ENCODE data around the gene CLCA1.

Gene CLCA1

DNA sequence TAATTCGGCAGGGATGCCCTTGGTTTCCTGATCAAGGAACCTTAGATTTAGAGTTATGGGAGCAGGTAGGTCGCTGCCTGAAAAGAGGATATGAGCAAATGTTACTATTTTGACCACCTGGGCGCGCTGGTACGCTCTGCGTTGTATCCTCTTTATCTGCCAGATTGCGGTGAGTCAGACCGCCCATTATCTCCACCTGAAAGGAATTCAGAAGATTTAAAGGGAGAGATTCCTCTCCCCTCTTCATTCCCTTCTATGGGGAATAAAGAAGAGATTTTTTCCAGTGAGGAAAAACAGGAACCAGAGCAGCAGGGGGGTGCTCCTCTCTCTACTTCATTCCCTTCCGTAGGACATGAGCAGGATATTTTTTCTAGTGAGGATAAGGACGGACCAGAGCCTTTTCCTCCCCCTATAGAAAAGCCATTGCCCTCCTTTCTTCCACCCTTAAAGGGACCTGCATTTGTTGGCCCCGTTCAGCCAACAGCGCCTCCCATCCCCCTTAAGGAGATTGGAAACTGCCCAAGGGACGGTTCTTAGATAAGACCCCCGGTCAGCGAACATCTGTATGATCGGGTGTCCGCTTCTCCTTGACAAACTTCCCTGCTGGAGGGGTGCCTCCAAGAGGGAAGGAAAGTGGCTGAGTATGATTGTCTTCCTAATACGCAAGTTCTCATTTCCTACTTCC, 34.1 kb downstream of the CLCA1 start:
- DNase-seq (ENCODE audit: low spot score in 2 of 2) = peak in 1 of 2 experiments; percentile 45

DNA sequence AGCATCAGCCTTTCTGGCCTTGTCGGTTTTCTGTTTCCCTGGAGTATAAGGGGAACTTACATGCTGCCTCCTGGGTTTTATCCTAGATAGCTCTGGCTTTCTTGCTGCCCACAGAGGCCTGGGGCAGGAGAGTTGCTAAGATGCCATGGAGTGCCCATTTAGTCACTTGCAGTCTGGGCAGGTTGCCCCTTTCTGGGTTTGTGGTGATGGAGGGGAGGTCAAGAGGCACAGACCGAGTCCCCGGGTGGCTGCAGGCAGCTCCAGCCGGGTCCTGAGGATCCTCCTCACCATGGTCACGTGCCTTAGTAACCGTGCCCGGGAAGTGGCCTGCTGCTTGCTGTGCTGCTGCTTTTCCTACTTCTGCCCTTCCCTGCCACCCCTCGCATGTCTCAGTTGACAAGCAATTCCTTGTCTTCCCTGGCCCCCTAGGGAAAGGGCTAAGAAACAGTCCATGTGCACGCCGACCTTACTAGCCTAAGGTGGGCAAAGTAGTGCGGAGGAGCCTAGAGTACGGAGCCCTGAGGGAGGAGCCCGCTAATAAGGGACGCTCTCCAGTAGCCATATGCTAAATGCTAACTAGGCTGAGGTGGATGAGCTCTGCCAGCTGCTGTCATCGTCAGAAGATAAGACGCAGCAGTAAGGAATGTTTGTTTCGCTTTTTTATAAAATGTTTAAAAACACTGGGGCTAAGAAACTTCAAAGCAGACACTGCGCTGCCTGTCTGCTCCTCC, 34.8 kb downstream of the CLCA1 start:
- H3K36me3 ChIP-seq (replicated peaks) = no peaks in the 10 kb centered on the region
- no peaks in the 10 kb centered on the region for H3K4me1 ChIP-seq
- no peaks in the 10 kb centered on the region for H3K27me3 ChIP-seq (ENCODE audit: low read depth)
- in situ Hi-C loops (cut with MboI; ENCODE audit: low sequenced_read_pairs) = no loop called here
- H3K9me3 ChIP-seq = no peaks in the 10 kb centered on the region
- no peak for DNase-seq (ENCODE audit: low spot score in 2 of 2)
- H3K4me3 ChIP-seq = no peak overlapping the region

More for the DNA sequence above, 34.1 kb downstream of the CLCA1 start:
- Histone ChIP-seq H3K36me3 (replicated peaks) (no peaks in the 10 kb centered on the region), H3K4me3 (no peak overlapping the region), H3K27me3 (ENCODE audit: low read depth) (no peaks in the 10 kb centered on the region), H3K4me1 (no peaks in the 10 kb centered on the region), H3K9me3 (no peaks in the 10 kb centered on the region)
- in situ Hi-C loops (cut with MboI; ENCODE audit: low sequenced_read_pairs) = no loop called here

DNA sequence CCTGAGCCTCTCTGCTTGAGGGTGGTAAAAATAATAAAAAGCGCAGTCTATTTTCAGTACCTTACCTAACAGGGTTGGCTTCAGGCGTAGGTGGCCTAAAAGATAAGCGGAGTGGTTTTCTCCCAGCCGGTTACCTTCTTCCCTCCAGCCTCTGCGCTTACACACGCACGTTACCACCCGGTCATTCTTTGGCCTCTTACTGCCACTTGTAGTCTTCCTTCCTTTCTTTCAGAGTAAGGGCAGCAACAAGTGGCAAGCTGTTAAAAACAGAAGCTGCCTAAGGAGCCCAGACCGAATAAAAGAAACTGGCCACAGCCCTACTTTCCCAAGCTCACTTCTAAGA, 35.4 kb downstream of the CLCA1 start:
- Histone ChIP-seq H3K27me3 (ENCODE audit: low read depth) (no peaks in the 10 kb centered on the region), H3K36me3 (replicated peaks) (no peaks in the 10 kb centered on the region), H3K9me3 (no peaks in the 10 kb centered on the region), H3K4me3 (no peak overlapping the region), H3K4me1 (no peaks in the 10 kb centered on the region)
- no peak for DNase-seq (ENCODE audit: low spot score in 2 of 2)
- in situ Hi-C loops (cut with MboI; ENCODE audit: low sequenced_read_pairs) = no loop called here

DNA sequence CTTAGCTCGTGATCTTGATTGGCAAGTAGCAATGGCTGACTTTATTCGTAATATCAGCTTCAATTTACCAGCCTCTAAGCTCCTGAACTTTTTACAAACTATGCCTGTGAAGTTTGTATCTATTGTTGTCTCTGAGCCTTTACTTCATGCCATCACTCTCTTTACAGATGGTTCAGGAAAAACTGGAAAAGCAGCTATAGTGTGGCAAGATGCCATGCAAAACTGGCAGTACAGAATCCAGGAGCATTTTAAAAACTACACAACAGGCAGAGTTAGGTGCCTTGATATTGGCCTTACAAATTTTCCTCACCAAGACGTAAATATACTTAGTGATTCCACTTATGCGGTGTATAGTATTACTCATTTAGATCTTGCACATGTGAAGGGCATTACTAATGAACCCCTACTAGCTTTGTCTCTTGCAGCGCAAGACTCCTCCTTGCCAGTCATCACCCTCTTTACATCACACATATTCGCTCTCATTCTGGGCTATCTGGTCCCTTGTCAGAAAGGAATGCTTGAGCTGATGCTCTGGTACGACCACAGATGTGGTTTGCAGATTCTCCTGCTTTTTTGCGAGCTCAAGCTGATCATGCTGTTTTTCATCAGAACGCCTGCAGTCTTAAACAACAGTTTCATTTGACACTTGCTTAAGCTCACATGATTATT, 36.3 kb downstream of the CLCA1 start:
- Histone ChIP-seq H3K36me3 (replicated peaks) (no peaks in the 10 kb centered on the region), H3K4me1 (no peaks in the 10 kb centered on the region), H3K4me3 (no peak overlapping the region), H3K9me3 (no peaks in the 10 kb centered on the region), H3K27me3 (ENCODE audit: low read depth) (no peaks in the 10 kb centered on the region)
- DNase-seq (ENCODE audit: low spot score in 2 of 2) = no peak
- in situ Hi-C loops (cut with MboI; ENCODE audit: low sequenced_read_pairs) = no loop called here

DNA sequence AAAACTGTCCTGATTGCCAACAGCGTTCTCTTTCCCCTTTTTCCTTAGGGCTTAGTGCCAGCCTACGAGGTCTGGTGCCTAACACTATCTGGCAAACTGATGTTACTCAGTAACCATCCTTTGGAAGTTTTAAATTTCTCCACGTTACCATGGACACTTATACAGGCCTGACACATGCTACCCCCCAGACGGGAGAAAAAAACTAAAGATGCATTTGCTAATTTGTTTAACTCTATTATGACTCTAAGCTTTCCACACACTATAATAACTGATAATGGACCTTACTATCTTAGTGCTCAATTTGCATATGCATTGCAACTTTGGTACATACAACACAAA, 36.8 kb downstream of the CLCA1 start:
- H3K36me3 ChIP-seq (replicated peaks) = no peaks in the 10 kb centered on the region
- H3K9me3 ChIP-seq = no peaks in the 10 kb centered on the region
- DNase-seq (ENCODE audit: low spot score in 2 of 2) = no peak
- H3K4me1 ChIP-seq = no peaks in the 10 kb centered on the region
- no peak overlapping the region for H3K4me3 ChIP-seq
- H3K27me3 ChIP-seq (ENCODE audit: low read depth) = no peaks in the 10 kb centered on the region
- in situ Hi-C loops (cut with MboI; ENCODE audit: low sequenced_read_pairs) = no loop called here

DNA sequence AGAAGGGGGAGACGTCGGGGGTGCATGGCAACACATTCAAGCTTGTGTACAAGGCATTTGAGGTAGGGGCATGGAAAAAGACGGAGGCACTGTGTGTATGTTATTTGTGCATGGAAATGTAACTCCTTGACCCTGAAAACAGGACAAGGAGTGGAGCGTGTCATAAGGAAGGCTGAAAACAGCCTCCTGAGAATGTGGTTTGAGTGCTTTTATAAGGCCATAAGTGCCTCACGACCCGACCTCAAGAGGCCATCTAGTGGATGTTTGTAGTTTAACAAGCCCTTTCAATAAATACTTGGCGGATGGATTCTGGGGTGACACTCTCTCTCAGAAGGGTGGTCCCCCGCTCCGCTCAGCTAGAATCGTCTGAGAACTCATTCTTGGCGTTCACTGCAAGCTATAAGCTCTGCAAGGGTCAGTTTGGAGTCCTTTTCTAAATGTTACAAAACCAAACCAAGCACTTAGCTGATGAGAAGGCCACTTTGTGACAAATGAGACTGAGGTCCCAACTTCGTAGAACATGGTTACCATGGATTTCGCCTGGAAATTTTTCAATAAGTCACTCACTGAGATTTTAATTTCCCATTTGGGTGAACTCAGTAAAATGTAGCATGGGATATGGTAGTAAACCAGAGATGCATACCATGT, 39.3 kb downstream of the CLCA1 start:
- Histone ChIP-seq H3K4me3 (no peak overlapping the region), H3K27me3 (ENCODE audit: low read depth) (no peaks in the 10 kb centered on the region), H3K9me3 (no peaks in the 10 kb centered on the region), H3K36me3 (replicated peaks) (no peaks in the 10 kb centered on the region), H3K4me1 (no peaks in the 10 kb centered on the region)
- DNase-seq (ENCODE audit: low spot score in 2 of 2) = no peak
- in situ Hi-C loops (cut with MboI; ENCODE audit: low sequenced_read_pairs) = no loop called here

DNA sequence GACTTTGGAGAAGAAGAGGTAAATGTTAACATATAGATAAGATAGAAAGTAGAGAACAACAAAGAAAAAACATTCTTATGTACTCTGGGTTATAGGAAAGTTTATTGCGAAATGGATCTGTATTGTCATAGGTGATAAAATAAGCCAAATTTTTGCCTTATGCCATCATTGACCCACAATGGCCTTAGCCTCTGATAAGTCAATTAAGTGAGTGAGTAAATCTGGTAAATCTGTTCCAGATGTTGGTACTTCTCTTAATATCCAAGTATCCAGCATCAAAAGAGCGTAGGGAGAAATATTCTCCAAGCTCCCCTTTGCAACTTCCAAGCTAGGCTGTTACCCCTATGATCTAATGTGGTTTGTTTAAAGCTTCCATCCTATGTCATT, 39.8 kb downstream of the CLCA1 start:
- in situ Hi-C loops (cut with MboI; ENCODE audit: low sequenced_read_pairs) = no loop called here
- H3K27me3 ChIP-seq (ENCODE audit: low read depth) = no peaks in the 10 kb centered on the region
- no peak overlapping the region for H3K4me3 ChIP-seq
- DNase-seq (ENCODE audit: low spot score in 2 of 2) = no peak
- no peaks in the 10 kb centered on the region for H3K9me3 ChIP-seq
- no peaks in the 10 kb centered on the region for H3K36me3 ChIP-seq (replicated peaks)
- no peaks in the 10 kb centered on the region for H3K4me1 ChIP-seq

DNA sequence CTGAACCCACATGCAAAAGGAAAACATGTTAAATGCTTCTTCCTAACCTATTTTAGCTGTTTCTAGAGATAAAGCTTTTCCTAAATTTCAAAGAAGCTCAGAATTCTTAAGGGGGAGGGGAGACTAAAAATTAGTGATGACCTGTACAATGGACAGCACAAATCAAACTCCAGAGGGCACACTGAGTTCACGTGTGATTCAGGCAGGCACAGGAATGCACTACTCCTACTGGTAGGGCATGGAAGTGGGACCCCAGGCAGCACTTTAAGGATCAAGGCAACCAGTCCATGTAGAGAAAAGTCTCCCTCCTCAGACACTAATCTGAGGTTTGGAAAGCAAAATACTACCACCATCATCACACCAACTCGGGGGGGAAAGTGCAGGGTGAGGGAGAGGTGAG, 46.9 kb downstream of the CLCA1 start:
- Histone ChIP-seq H3K36me3 (replicated peaks) (no peaks in the 10 kb centered on the region), H3K4me3 (no peak overlapping the region), H3K4me1 (no peaks in the 10 kb centered on the region), H3K27me3 (ENCODE audit: low read depth) (no peaks in the 10 kb centered on the region), H3K9me3 (no peaks in the 10 kb centered on the region)
- DNase-seq (ENCODE audit: low spot score in 2 of 2) = peak in 1 of 2 experiments; percentile 52
- in situ Hi-C loops (cut with MboI; ENCODE audit: low sequenced_read_pairs) = no loop called here

DNA sequence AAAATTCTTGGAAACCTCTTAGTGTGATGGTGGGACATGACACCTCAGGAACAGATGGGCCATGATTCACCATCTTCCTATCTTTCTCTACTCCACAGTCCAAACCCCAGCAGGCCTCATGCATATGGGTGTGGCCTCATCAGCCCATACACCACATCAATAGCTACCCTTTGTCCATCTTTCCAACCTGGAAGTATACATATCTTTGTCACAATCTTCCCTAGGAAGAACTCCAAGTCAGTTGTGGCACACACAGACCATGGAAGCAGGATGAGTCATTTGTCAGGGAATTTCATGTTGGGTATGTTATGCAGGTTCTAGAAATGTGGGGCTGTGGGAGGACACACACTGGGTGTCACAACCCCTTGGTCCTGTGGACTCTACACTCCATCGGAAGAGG, 47.6 kb downstream of the CLCA1 start:
- no peak for DNase-seq (ENCODE audit: low spot score in 2 of 2)
- in situ Hi-C loops (cut with MboI; ENCODE audit: low sequenced_read_pairs) = no loop called here
- H3K27me3 ChIP-seq (ENCODE audit: low read depth) = no peaks in the 10 kb centered on the region
- H3K36me3 ChIP-seq (replicated peaks) = no peaks in the 10 kb centered on the region
- H3K4me1 ChIP-seq = no peaks in the 10 kb centered on the region
- no peak overlapping the region for H3K4me3 ChIP-seq
- H3K9me3 ChIP-seq = no peaks in the 10 kb centered on the region

DNA sequence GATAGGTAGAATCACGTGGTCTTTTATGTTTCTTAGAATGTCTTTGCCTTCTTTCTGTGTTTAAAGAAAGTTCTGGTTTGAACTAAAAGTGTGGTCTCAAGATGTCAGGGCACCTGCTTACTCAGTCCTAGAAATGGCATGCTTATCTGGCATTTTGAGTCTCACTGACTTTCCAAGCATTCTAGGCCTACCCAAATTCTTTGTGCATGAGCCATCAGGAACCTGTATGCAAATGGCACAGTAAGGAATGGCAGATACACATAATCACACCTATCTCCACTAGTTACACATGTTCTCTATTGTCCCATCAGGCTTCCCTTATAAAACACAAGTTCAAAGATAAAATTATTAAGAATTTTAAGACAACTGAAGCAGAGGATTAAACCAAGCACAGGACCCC, 48.6 kb downstream of the CLCA1 start:
- H3K36me3 ChIP-seq (replicated peaks) = no peaks in the 10 kb centered on the region
- no peaks in the 10 kb centered on the region for H3K4me1 ChIP-seq
- H3K9me3 ChIP-seq = no peaks in the 10 kb centered on the region
- no peaks in the 10 kb centered on the region for H3K27me3 ChIP-seq (ENCODE audit: low read depth)
- no peak for DNase-seq (ENCODE audit: low spot score in 2 of 2)
- H3K4me3 ChIP-seq = no peak overlapping the region
- in situ Hi-C loops (cut with MboI; ENCODE audit: low sequenced_read_pairs) = no loop called here

DNA sequence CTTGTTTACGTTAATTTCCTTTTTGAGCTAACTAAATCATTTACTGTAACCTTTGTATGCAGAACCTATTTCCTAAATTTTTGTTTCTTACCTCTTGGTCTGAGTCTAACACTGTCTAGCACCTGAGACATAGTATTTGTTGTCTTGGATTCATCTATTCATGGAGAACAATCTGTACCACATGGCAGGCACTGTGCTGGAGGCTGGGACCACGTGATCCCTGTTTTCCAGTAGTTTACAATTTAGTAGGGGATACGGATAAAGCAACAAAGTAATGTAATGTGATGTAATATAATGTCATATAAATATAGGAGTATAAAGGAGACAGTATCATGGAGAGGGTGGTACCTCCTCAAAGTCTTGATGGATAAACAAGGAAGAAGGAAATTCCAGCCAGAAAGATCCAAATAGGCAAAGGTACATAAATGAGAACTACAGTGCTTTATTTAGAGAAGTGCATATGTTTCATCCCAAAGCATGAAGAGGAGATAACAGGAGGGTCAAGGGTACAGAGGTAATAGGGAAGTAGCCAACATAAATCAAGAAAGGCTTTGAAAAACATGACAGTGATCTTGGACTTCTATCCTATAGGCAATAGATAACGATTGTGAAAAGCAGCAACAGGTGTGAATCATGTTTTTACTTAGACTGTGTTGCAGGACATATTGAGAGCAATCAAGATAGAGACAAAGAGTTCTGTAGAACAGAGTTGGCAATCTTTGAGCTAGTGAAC, 52.2 kb downstream of the CLCA1 start:
- in situ Hi-C loops (cut with MboI; ENCODE audit: low sequenced_read_pairs) = no loop called here
- Histone ChIP-seq H3K4me1 (no peaks in the 10 kb centered on the region), H3K4me3 (no peak overlapping the region)

DNA sequence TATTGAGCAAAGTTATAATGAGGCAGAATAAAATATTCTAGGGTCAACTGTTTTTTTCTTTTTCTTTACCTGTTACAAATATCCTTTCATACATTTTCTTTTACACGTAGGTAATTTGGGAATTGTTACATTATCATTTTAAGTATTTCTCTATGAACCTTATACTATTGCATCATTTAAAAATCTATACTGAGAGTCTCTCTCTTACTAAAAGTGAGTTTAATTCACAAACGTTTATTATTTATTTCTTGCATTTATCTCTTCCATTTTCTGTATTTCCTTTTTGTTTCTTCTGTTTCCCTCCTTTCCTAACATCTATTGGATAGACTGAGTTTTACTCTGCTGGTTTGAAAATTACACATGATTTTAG, 52.8 kb downstream of the CLCA1 start:
- H3K36me3 ChIP-seq (replicated peaks) = no peaks in the 10 kb centered on the region
- in situ Hi-C loops (cut with MboI; ENCODE audit: low sequenced_read_pairs) = no loop called here

More for the DNA sequence above, 52.2 kb downstream of the CLCA1 start:
- DNase-seq (ENCODE audit: low spot score in 2 of 2) = no peak
- no peaks in the 10 kb centered on the region for H3K36me3 ChIP-seq (replicated peaks)
- no peaks in the 10 kb centered on the region for H3K27me3 ChIP-seq (ENCODE audit: low read depth)
- no peaks in the 10 kb centered on the region for H3K9me3 ChIP-seq

DNA sequence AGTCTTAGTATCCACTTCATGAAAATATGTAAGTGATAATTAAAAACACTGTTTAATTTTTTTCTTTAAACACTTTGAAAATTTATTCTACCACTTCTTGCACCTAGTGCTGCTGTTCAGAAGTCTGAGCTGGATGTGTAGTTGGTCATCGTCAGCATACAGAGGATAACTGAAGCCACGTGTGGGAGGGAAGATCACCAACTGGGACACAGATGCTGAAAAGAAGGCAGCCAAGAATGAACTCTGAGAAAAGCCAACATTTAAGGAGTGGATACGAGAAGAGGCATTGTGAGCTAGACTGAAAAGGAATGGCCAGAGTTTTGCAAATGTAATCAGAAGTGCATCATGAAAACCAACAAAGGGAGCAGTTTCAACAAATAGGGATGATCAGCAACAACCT, 53.5 kb downstream of the CLCA1 start:
- H3K27me3 ChIP-seq (ENCODE audit: low read depth) = no peaks in the 10 kb centered on the region
- no peak overlapping the region for H3K4me3 ChIP-seq
- H3K36me3 ChIP-seq (replicated peaks) = no peaks in the 10 kb centered on the region
- in situ Hi-C loops (cut with MboI; ENCODE audit: low sequenced_read_pairs) = no loop called here
- DNase-seq (ENCODE audit: low spot score in 2 of 2) = no peak
- no peaks in the 10 kb centered on the region for H3K9me3 ChIP-seq
- H3K4me1 ChIP-seq = no peaks in the 10 kb centered on the region

More for the DNA sequence above, 52.8 kb downstream of the CLCA1 start:
- DNase-seq (ENCODE audit: low spot score in 2 of 2) = no peak
- Histone ChIP-seq H3K4me3 (no peak overlapping the region), H3K27me3 (ENCODE audit: low read depth) (no peaks in the 10 kb centered on the region), H3K4me1 (no peaks in the 10 kb centered on the region), H3K9me3 (no peaks in the 10 kb centered on the region)
